T-helper 2 cell treated with Interferon-gamma antibody and Interleukin-4, amounts not matched to agents 5 μg/mL and 100 μg/mL, for 36 hours (primary cell): ENCODE measurements around the gene KRT6A.

Experiments used
- DNase-seq: peaks from one replicate; pipeline ENCODE4 v3.0.0; 2021; ENCODE audit warnings: low spot score
- H3K27ac Mint-ChIP-seq: one replicate; pipeline ENCODE4 v1.8.0; 2021; ENCODE audit warnings: mild to moderate bottlenecking, mixed read lengths
- H3K27me3 Mint-ChIP-seq: one replicate; pipeline ENCODE4 v1.8.0; 2021; ENCODE audit warnings: low read depth, mixed read lengths
- H3K36me3 Mint-ChIP-seq: one replicate; pipeline ENCODE4 v1.8.0; 2021; ENCODE audit warnings: low read depth, mixed read lengths
- H3K4me1 Mint-ChIP-seq: one replicate; pipeline ENCODE4 v1.8.0; 2021; ENCODE audit warnings: low read depth, mixed read lengths
- H3K4me3 Mint-ChIP-seq: one replicate; pipeline ENCODE4 v1.8.0; 2022; ENCODE audit warnings: mild to moderate bottlenecking, moderate library complexity, mixed read lengths
- H3K9me3 Mint-ChIP-seq: one replicate; pipeline ENCODE4 v1.8.0; 2021; ENCODE audit warnings: mixed read lengths

KRT6A gene

DNA sequence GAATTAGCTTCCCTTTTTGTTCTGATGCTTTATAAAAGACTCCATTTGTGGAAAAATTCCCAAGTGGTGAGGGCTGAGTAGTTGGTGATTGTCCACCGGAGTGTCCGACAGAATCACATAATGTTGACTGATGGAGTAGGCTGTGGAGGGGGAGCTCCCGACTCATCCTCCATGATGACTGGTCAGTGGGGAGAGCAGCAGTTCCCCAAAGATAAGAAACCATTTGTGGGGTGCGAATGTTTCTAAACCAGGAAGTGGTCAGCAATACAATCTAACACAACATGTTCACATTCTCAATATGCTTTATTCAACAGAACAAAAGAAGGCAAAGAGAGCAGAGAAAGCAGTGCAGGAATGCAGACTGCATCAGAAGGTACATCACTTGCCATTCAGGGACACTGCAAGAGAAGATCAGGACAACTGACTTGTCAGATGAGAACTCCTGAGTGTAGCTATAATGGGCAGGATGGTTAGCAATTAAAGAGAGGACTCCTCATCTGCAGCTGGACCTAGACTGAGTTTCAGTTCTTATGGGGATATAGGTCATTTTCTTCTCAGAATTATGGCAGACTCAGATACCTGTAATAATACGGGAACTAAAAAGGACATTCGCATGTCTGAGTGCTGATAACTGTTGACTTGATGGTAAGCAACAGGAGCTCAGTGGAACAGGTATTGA lies 46.6 kb downstream of the KRT6A start:
- Mint-ChIP-seq H3K27me3 (peaks cover 21% of the 10 kb centered on the region), H3K9me3 (no peaks in the 10 kb centered on the region), H3K4me1 (peaks cover 4% of the 10 kb centered on the region), H3K27ac (no peak overlapping the region), H3K4me3 (no peak overlapping the region), H3K36me3 (no peaks in the 10 kb centered on the region)
- DNase-seq: no peak

DNA sequence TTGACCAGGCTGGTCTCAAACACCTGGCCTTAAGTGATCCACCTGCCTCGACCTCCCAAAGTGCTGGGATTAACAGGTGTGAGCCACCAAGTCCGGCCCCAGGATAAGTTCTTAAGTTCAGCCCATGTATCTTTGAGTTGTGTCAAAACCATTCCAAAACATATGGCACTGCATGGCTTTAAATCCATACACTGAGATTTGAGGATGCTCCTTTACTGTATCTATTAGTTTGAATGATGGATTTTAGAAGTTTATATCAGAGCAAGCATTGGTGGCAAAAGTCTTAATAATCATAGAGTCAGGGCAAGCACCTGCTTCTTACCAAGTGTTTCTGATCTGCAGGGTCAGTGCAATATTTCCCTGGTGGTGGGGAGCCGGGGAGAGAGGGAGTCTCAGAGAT lies 47.2 kb downstream of the KRT6A start:
- no peak for DNase-seq
- H3K4me3 Mint-ChIP-seq: no peak overlapping the region
- H3K4me1 Mint-ChIP-seq: peaks cover 4% of the 10 kb centered on the region
- H3K36me3 Mint-ChIP-seq: no peaks in the 10 kb centered on the region
- no peak overlapping the region for H3K27ac Mint-ChIP-seq
- H3K9me3 Mint-ChIP-seq: no peaks in the 10 kb centered on the region
- H3K27me3 Mint-ChIP-seq: peaks cover 24% of the 10 kb centered on the region

DNA sequence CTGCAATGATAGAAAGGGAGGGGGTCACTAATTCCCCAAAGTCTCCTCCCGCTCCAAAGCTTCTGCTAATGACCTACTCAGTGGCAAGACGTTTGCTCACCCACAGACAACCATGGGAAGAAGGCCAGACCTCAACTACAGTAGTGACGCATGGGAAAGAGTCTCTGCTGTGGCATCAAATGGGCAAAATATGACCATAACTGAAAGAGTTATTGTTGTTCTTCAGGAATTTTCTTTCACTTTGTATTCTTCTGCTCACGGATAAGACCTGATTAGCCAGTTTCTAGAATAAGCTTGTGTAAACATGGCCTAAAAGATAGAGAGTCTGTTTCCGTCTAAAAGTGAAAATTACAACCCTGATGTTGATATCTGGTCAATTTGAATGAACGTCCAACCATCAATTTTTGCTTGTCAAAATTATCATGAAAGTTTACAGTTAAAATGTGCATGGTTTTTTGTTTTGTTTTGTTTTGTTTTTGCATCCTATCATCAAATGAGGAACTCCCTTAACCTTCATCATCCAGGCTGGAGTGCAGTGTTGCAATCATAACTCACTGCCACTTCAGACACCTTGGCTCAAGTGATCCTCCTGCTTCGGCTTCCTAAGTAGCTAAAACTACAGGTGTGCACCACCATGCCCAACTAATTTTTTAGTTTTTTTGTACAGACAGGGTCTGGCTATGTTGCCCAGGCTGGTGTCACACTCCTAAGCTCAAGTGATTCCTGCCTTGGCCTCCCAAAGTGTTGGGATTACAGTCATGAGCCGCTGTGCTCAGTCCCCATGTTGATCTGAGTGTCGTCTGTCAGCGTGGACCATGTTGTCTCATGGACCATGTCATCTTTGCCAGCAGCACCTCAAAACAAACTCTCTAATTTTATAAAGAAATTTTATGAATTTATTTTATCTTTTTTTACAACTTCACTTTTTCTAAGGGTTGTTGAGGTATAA lies 48.1 kb downstream of the KRT6A start:
- H3K27me3 Mint-ChIP-seq: peaks cover 24% of the 10 kb centered on the region
- no peaks in the 10 kb centered on the region for H3K36me3 Mint-ChIP-seq
- no peak overlapping the region for H3K4me3 Mint-ChIP-seq
- H3K27ac Mint-ChIP-seq: no peak overlapping the region
- DNase-seq: no peak
- H3K4me1 Mint-ChIP-seq: peaks cover 4% of the 10 kb centered on the region
- no peaks in the 10 kb centered on the region for H3K9me3 Mint-ChIP-seq

DNA sequence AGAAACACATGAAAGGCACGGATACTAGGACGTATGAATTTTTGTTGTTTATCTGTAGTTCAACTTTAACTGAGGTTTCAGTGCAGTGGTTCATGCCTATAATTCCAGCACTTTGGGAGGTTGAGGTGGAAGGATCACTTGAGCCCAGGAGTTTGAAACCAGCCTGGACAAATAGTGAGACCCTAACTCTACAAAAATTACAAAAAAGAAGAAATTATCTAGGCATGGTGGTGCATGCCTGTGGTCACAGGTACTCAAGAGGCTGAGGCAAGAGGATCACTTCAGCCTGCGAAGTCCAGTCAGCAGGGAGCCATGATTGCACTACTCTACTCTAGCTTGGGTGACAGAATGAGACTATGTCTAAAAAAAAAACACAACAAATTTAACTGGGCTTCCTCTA lies 49.1 kb downstream of the KRT6A start:
- Mint-ChIP-seq H3K4me3 (no peak overlapping the region), H3K27ac (no peak overlapping the region), H3K36me3 (no peaks in the 10 kb centered on the region), H3K27me3 (peaks cover 24% of the 10 kb centered on the region), H3K9me3 (no peaks in the 10 kb centered on the region), H3K4me1 (peaks cover 4% of the 10 kb centered on the region)
- no peak for DNase-seq

DNA sequence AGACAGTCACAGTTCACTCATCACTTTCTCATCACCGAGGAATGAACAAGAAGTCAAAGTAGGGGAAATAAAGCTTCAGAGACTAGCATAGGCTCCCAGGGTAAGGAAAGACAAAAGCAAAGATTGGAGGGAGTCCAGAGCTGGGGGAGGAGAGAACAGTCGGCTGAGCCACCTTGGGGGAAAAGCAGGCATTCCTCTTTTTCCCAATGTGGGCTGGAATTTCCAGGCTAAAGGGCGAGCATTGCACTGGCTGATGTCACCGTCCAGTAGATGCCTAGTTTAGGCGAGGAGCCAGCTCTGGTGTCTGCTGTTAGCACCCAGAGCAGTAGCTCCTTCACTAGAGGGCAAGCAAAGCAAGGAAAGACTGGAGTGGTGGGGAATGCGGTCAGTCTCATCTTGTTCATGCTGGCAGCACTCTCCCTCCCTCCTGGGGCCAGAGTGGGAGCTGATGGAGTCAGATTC lies 50.4 kb downstream of the KRT6A start:
- H3K4me1 Mint-ChIP-seq: peaks cover 4% of the 10 kb centered on the region
- no peak for DNase-seq
- no peak overlapping the region for H3K4me3 Mint-ChIP-seq
- no peak overlapping the region for H3K27ac Mint-ChIP-seq
- no peaks in the 10 kb centered on the region for H3K9me3 Mint-ChIP-seq
- H3K27me3 Mint-ChIP-seq: peaks cover 19% of the 10 kb centered on the region
- no peaks in the 10 kb centered on the region for H3K36me3 Mint-ChIP-seq

DNA sequence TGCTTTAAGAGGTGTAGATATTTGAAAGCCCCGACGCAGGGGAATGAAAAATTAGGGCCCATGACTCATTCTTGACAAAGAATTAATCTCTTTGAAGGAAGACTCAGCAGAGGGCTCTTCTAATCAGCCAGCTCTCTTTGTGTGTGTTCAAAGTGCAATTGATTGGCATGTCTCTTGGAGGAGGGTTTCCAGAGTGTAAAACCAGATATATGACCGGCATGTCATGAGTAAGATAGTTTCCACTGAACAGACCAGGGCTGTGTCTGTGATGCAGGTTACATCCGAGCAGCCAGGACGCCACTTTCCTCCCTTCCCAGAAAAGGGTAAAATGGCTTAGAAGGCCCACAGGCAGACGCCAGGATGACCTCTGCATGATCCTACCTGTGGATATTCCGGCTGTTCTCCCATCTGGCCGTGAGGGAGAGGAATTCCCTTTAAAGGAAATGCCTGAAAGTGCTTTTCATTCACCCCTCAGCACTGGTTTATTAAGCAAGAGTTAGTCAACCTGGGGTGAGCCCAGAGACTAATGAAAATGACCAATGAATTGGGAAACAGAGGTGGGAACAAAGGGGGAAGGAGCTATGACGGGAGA lies 51.6 kb downstream of the KRT6A start:
- no peak overlapping the region for H3K4me3 Mint-ChIP-seq
- peaks cover 2% of the 10 kb centered on the region for H3K4me1 Mint-ChIP-seq
- H3K27me3 Mint-ChIP-seq: peaks cover 17% of the 10 kb centered on the region
- H3K36me3 Mint-ChIP-seq: no peaks in the 10 kb centered on the region
- no peak for DNase-seq
- H3K27ac Mint-ChIP-seq: no peak overlapping the region
- no peaks in the 10 kb centered on the region for H3K9me3 Mint-ChIP-seq

DNA sequence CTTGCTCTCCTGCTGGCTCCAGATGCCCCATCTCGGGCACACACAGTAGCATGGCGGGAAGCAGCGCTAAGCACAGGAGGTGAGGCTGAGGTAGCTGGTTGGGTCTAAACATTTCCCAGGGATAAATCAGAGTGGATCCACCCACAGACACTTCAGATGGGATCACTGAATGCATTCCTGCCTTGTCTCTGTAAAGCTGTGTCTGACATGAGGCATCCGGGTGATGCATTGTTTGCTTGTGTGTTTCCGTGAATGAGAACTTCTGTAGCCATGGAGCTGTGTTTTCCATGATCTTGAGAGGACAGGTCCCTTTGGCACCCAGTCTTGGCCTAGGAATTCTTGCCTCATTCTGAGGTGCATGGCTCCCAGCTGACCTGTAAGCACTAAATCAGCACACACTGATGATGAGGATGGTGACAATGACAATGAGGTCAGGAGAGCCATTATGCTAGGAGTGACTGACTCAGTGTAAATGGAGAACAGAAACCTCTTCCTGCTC lies 52.2 kb downstream of the KRT6A start:
- Mint-ChIP-seq H3K27ac (no peak overlapping the region), H3K4me3 (no peak overlapping the region), H3K36me3 (no peaks in the 10 kb centered on the region), H3K9me3 (no peaks in the 10 kb centered on the region), H3K27me3 (peaks cover 13% of the 10 kb centered on the region), H3K4me1 (no peaks in the 10 kb centered on the region)
- DNase-seq: no peak

DNA sequence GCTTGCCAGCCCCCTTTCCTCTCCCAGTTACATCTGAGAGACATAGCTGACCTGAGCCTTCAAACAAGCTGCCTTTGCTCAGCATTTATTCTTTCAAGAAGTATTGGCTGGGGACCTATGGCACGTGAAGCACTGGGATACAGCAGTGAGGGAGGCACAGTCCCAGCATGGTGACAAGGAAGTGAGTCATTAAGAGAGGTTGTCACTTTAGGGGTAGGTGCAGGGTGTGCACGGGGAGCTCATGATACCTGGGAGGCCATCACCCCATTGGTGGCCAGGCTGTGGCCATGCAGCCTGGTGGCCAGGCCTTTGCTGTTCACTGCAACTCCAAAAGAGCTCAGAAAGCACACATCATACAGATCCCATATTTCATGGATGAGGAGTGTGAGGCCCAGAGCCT lies 53.2 kb downstream of the KRT6A start:
- H3K4me3 Mint-ChIP-seq: no peak overlapping the region
- H3K27ac Mint-ChIP-seq: no peak overlapping the region
- H3K36me3 Mint-ChIP-seq: no peaks in the 10 kb centered on the region
- no peaks in the 10 kb centered on the region for H3K4me1 Mint-ChIP-seq
- no peak for DNase-seq
- H3K9me3 Mint-ChIP-seq: no peaks in the 10 kb centered on the region
- H3K27me3 Mint-ChIP-seq: peaks cover 9% of the 10 kb centered on the region

DNA sequence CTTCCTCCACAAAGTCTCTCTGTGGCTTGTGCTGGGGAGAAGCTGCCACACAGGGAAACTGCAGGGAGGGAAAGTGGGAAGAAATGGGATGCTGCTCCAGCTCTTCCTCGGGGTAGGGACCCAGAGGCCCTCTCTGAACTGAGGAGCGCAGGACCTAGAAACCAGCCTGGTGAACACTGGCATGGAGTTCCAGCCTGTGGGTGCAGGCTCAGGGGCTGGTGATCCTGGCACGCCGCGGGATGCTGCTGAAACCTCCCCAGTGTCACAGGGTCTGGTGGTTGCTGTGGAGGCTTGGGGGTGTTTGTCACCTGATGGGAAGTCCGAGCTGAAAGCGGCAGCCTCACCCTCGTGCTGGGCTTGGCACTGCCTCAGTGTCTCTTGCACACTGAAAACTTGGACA lies 53.6 kb downstream of the KRT6A start:
- no peaks in the 10 kb centered on the region for H3K36me3 Mint-ChIP-seq
- peaks cover 9% of the 10 kb centered on the region for H3K27me3 Mint-ChIP-seq
- H3K27ac Mint-ChIP-seq: no peak overlapping the region
- H3K4me3 Mint-ChIP-seq: no peak overlapping the region
- H3K9me3 Mint-ChIP-seq: no peaks in the 10 kb centered on the region
- no peaks in the 10 kb centered on the region for H3K4me1 Mint-ChIP-seq
- no peak for DNase-seq

DNA sequence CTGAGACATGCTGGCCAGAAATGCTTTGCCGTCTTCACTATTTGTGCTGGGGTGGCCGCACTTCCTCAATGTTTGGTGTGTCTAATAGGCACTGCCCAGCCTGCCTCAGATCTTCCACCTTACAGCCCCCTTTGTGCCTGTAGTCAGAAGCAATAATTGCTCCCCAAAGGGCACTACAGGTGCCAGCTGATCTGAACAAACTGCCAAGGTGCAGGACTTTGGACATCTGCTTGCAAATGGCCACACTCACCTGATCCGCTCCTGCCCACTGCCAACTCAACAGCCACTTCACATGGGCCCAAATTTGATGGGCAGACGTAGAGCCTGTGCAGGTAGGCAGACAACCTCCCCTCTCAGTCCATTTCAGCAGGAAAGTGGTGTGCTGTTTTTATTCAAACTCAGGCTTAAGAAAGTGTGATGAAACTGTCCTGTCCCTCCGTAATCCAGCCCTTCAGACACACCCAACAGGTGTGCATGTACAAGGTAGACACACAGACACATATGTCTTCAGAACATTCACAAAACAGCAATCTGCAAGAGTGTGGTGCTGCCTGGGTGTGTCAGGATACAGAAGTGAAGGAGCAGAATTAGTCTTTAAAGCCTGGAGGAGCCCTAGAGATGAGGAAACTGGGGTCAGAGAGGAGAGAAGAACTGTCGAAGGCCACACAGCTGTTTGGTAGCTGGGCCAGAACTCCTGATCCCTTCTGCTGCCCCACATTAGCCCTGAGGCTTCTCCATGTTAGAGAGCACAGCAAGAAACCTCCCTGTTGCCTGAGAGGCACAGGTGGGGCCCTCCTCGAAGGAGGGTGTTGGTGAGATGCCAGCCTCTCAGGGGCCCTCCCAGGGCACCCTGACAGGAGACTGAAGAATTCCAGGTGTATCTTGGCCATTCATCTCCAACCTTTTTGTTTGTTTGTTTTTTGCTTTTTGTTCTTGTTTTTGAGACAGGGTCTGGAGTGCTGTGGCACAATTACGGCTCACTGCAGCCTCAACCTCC lies 54.5 kb downstream of the KRT6A start:
- H3K9me3 Mint-ChIP-seq: no peaks in the 10 kb centered on the region
- peaks cover 9% of the 10 kb centered on the region for H3K27me3 Mint-ChIP-seq
- no peaks in the 10 kb centered on the region for H3K4me1 Mint-ChIP-seq
- H3K27ac Mint-ChIP-seq: no peak overlapping the region
- H3K4me3 Mint-ChIP-seq: no peak overlapping the region
- no peaks in the 10 kb centered on the region for H3K36me3 Mint-ChIP-seq
- DNase-seq: no peak

DNA sequence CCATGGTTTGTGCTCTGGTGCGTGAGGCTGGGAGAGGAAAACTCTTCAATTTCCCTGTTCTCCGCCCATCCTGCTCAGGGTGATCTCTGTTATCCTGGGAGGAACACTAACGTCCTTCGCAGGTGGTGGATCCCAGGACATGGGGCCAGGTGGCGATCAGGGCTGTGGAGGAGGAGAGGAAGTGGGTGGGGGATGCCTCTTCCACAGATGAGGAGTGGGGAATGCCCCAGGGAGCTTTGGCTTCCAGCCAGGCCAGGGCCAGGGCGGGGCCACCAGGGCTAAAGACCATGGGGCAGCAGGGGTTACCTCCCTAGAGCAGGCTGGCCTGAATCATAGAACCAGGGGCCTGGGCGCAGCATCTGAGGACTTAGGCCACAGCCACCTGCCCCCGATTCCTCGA lies 55.5 kb downstream of the KRT6A start:
- Mint-ChIP-seq H3K27me3 (peaks cover 7% of the 10 kb centered on the region), H3K27ac (no peak overlapping the region), H3K36me3 (no peaks in the 10 kb centered on the region), H3K4me1 (no peaks in the 10 kb centered on the region), H3K4me3 (no peak overlapping the region), H3K9me3 (no peaks in the 10 kb centered on the region)
- DNase-seq: no peak
